ENCODE data around the gene C19orf38.

The C19orf38 gene

DNA sequence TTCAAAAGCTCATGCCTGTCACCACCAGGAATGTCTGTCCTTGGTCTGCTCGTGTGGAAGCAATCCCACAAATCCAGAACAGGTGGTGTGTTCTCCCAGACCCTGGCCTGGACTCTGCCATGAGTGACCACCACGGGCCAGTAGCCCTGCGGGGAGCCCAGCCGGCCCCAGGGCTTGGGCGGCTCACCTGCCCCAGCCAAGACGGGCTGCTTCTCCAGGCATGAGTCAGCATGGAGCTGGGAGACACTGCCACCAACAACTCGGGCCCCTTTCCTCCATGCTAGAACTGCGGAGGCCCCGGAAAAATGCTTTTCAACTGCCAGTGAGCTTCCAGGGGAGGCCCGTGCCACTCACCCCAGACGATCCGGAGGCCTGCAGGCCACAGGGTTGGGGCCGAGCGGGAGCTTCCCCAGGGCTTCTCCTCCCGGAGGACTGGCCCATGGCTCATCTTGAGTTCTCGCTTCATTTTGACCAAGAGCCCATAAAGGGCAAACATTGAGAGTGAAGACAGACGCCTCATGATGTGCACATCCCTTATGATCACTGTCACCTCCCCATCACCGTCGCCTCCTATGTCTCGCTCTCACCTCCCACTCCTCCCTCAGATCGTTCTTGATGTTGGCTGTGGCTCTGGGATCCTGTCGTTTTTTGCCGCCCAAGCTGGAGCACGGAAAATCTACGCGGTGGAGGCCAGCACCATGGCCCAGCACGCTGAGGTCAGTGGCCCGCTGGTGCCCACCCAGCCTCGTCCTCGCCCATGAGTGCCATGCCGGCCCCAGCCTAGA, 63.6 kb downstream of the C19orf38 start:
- H3K36me3 Mint-ChIP-seq (ENCODE audit: low read depth) = peaks cover 16% of the 10 kb centered on the region
- H3K27ac Mint-ChIP-seq = no peak overlapping the region
- H3K4me1 Mint-ChIP-seq = no peaks in the 10 kb centered on the region
- H3K9me3 Mint-ChIP-seq = no peaks in the 10 kb centered on the region
- no peaks in the 10 kb centered on the region for H3K27me3 Mint-ChIP-seq (ENCODE audit: low read depth)
- no peak overlapping the region for H3K4me3 Mint-ChIP-seq
- TF ChIP-seq, protein P1, sequence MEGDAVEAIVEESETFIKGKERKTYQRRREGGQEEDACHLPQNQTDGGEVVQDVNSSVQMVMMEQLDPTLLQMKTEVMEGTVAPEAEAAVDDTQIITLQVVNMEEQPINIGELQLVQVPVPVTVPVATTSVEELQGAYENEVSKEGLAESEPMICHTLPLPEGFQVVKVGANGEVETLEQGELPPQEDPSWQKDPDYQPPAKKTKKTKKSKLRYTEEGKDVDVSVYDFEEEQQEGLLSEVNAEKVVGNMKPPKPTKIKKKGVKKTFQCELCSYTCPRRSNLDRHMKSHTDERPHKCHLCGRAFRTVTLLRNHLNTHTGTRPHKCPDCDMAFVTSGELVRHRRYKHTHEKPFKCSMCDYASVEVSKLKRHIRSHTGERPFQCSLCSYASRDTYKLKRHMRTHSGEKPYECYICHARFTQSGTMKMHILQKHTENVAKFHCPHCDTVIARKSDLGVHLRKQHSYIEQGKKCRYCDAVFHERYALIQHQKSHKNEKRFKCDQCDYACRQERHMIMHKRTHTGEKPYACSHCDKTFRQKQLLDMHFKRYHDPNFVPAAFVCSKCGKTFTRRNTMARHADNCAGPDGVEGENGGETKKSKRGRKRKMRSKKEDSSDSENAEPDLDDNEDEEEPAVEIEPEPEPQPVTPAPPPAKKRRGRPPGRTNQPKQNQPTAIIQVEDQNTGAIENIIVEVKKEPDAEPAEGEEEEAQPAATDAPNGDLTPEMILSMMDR (IDR thresholded peaks at IDR 0.05; ENCODE audit: unreplicated experiment in 3 of 3) = no peak

DNA sequence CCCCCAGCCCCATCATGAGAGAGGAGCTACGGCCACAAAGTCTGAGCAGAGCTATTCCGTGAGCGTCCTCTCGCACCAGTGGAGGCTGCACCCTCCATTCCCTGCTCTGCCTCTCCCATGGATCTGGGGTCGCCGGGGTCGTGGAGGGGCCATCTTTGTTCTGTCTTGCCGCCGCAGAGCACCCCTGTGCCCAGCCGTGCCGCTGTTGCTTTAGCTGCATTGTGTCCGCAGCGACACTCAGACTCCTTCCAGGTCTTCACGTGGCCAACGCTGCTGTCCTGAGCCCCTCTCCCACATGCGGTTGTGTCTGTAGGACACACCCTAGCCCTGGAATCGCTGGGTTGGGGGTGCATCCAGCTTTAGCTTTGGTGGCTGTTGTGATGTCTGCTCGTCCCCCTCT, 64.4 kb downstream of the C19orf38 start:
- Mint-ChIP-seq H3K9me3 (no peaks in the 10 kb centered on the region), H3K27ac (no peak overlapping the region), H3K36me3 (ENCODE audit: low read depth) (peaks cover 20% of the 10 kb centered on the region), H3K4me3 (no peak overlapping the region), H3K4me1 (no peaks in the 10 kb centered on the region), H3K27me3 (ENCODE audit: low read depth) (no peaks in the 10 kb centered on the region)
- TF ChIP-seq, protein P1 (IDR thresholded peaks at IDR 0.05; ENCODE audit: unreplicated experiment in 3 of 3) = no peak

DNA sequence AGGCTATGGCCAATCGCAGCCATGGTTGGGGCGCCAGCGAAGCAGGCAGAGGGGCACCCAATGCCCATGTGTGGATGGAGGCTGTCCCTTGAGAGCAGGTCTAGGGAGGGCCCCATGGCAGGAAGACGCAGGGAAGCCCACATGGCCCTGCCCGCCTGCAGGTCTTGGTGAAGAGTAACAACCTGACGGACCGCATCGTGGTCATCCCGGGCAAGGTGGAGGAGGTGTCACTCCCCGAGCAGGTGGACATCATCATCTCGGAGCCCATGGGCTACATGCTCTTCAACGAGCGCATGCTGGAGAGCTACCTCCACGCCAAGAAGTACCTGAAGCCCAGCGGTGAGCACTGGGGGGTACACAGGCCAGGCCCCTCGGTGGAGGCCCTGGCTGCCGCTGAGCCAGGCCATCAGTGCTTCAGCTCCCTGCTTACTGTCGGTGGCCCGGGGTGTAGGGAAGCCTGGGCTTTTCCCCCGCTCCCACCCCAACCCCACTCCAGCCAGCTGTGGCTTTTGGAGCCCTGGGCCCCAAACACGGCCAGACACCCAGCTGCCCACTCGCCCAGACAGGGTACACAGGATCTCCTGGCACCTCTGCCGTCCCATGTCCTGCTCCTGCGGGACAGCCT, 65.6 kb downstream of the C19orf38 start:
- Mint-ChIP-seq H3K4me1 (no peaks in the 10 kb centered on the region), H3K4me3 (no peak overlapping the region), H3K9me3 (no peaks in the 10 kb centered on the region), H3K27me3 (ENCODE audit: low read depth) (no peaks in the 10 kb centered on the region), H3K27ac (no peak overlapping the region), H3K36me3 (ENCODE audit: low read depth) (peaks cover 19% of the 10 kb centered on the region)
- TF ChIP-seq, protein P1 (IDR thresholded peaks at IDR 0.05; ENCODE audit: unreplicated experiment in 3 of 3) = no peak

DNA sequence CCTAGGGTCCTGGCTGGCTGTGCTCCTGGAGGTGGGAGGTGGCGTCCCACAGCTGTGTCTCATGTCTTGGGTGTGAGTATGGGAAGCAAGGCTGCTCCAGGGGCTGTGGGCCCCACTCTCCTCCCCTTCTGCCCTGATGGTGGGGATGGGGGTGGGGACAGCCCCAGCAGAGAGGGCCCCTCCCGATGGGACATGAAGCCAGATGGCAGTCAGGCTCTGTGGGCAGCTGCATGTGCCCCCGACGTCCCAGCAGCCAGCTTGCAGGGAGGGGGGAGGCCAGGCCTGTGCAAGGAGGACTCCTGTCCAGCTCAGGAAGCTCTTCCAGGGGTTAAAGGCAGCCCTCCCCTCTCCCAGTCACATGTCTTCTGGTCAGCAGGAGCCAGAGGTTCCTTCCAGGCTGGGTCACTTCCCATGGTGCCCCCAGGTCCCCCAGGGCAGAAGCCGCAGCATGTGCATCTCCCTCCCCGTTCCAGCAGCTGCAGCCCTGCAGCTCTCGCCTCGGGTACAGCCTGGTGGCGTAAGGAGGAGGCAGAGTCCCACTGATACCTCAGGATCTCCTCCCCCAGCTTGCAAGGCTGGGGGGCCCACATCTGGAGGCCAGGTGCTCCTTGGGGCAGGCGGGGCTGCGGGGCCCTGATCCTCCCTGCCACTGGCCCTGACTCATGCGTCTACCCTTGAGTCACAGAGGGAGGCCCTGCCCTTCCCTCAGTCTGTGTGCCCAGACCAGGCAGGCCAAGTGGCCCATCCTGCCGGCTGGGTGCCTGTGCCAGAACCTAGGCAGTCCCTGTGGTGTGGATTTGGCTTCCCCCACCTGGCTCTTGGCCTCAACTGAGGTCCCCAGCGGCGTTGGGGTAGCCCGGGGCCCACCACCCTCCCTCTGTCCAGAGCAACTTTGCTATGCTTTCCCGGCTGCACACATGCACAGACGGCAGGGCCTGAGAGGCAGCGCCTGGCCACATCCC, 67.2 kb downstream of the C19orf38 start:
- Mint-ChIP-seq H3K27ac (no peak overlapping the region), H3K27me3 (ENCODE audit: low read depth) (no peaks in the 10 kb centered on the region)
- TF ChIP-seq, protein P1 (IDR thresholded peaks at IDR 0.05; ENCODE audit: unreplicated experiment in 3 of 3) = no peak

DNA sequence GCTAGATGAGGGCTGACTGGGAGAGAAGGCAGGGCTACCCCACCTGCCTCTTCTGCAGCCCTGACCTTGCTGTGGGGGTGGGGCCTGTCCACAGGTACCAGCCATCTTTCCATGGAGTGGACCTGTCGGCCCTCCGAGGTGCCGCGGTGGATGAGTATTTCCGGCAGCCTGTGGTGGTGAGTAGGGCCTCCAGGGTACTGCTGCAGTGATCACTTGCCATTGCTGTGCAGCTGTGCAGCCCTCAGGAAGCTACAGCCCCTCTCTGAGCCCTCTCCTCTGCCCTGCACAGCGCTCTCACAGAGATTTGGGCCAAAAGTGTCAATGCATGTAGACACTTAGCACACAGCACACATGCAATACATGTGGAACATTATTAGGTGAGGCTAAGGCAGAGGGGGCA, 68.4 kb downstream of the C19orf38 start:
- H3K4me3 Mint-ChIP-seq = no peak overlapping the region
- TF ChIP-seq, protein P1 (IDR thresholded peaks at IDR 0.05; ENCODE audit: unreplicated experiment in 3 of 3) = no peak
- H3K27me3 Mint-ChIP-seq (ENCODE audit: low read depth) = no peaks in the 10 kb centered on the region
- no peaks in the 10 kb centered on the region for H3K4me1 Mint-ChIP-seq
- H3K9me3 Mint-ChIP-seq = no peaks in the 10 kb centered on the region
- H3K36me3 Mint-ChIP-seq (ENCODE audit: low read depth) = peaks cover 19% of the 10 kb centered on the region
- no peak overlapping the region for H3K27ac Mint-ChIP-seq

More for the DNA sequence above, 67.2 kb downstream of the C19orf38 start:
- Mint-ChIP-seq H3K9me3 (no peaks in the 10 kb centered on the region), H3K36me3 (ENCODE audit: low read depth) (peaks cover 19% of the 10 kb centered on the region), H3K4me3 (no peak overlapping the region), H3K4me1 (no peaks in the 10 kb centered on the region)

Data from nephron (organoid).